ENCODE measurements around the gene DLGAP1.

DNA sequence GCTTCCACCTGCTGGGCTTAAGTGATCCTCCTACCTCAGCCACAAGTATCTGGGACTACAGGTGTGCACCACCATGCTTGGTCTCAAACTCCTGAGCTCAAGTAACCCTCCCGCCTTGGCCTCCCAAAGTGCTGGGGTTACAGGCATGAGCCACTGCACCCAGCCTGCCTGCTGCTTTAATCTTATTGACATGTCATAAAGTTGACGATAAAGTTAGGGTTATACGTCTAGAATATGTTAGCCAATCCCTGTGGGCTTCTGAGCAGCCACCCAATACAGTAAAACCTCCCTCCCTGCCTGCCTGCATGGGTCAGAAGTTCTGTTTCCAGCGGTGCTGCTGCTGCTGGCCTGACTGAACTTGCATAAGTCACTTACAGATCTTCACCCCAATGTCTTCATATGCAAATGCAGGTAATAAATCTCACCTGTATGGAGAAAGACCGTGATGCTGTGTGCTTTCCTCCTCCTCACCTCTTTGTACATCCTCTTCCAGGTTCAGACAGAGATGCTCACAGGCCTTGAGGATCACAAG, 975.1 kb downstream of the DLGAP1 start:
- TF ChIP-seq, protein P1, sequence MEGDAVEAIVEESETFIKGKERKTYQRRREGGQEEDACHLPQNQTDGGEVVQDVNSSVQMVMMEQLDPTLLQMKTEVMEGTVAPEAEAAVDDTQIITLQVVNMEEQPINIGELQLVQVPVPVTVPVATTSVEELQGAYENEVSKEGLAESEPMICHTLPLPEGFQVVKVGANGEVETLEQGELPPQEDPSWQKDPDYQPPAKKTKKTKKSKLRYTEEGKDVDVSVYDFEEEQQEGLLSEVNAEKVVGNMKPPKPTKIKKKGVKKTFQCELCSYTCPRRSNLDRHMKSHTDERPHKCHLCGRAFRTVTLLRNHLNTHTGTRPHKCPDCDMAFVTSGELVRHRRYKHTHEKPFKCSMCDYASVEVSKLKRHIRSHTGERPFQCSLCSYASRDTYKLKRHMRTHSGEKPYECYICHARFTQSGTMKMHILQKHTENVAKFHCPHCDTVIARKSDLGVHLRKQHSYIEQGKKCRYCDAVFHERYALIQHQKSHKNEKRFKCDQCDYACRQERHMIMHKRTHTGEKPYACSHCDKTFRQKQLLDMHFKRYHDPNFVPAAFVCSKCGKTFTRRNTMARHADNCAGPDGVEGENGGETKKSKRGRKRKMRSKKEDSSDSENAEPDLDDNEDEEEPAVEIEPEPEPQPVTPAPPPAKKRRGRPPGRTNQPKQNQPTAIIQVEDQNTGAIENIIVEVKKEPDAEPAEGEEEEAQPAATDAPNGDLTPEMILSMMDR (conservative IDR thresholded peaks at IDR 0.05 in 1 of 2, IDR thresholded peaks at IDR 0.05 in 1 of 2; ENCODE audit: extremely low read depth in 1 of 2, insufficient read depth in 1 of 2, low read depth in 1 of 2, low read length in 2 of 2), result no peak
- TF ChIP-seq EZH2 (IDR thresholded peaks at IDR 0.05; ENCODE audit: borderline replicate concordance, low read length), result no peak
